HAP-1 (cell line): ENCODE results near the gene ARHGEF37.
A peak's percentile ranks its signal among the peaks of the same experiment; 100 is the strongest.
"Not testable (repeated sequence)": the region's sequence is repeated elsewhere in the genome, so short reads cannot be mapped to it uniquely, and the experiment has no call there.

Experiments
- DNase-seq, 2 experiments: peaks; one replicate each; pipeline ENCODE4 v3.0.0-alpha.2; 2016 to 2020; ENCODE audit warnings: low spot score in 2 of 2
- H3K27me3 ChIP-seq: fragments of 250-450 bp; sonication (Bioruptor Pico); 2 replicates; pipeline ENCODE4 v1.5.1; 2020; ENCODE audit warnings: low read depth, mild to moderate bottlenecking, moderate library complexity
- H3K36me3 ChIP-seq: fragments of 250-450 bp; sonication (Bioruptor Pico); replicated peaks from 2 replicates; pipeline ENCODE4 v1.5.1; 2020; ENCODE audit warnings: mild to moderate bottlenecking
- H3K4me1 ChIP-seq: fragments of 250-450 bp; sonication (Bioruptor Pico); 2 replicates; pipeline ENCODE4 v1.5.1; 2020; ENCODE audit warnings: mild to moderate bottlenecking
- H3K4me3 ChIP-seq: fragments of 250-450 bp; sonication (Bioruptor Pico); 2 replicates; pipeline ENCODE4 v1.5.1; 2020; ENCODE audit warnings: mild to moderate bottlenecking, moderate library complexity
- H3K9me3 ChIP-seq: fragments of 250-450 bp; sonication (Bioruptor Pico); 2 replicates; pipeline ENCODE4 v1.5.1; 2020; ENCODE audit warnings: mild to moderate bottlenecking, moderate library complexity
- in situ Hi-C: fragments of 300-500 bp; cut with MboI; formaldehyde crosslinking; loops from 3 replicates; pipeline ENCODE4 v1.14.3; 2020; ENCODE audit warnings: low sequenced_read_pairs, inconsistent platforms, mixed read lengths

Gene ARHGEF37

DNA sequence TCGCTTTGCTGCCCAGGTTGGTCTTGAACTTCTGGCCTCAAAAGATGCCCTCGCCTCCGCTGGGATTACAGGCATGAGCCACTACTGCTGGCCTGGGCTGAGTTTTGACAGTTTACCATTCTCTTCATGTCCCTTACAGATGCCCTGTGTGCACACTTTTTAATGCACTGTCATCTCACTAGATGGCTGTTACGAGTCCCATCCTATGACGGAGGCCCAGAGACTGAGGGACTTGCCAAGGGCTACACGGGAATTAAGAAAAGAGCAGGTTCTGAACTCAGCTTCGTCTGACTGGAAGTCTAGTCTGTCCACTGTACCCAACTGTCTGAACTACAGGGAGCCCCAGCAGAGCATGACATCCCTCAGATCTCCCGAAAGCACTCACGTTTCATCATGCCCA is 63.9 kb downstream of the ARHGEF37 start:
- Histone ChIP-seq H3K9me3 (no peaks in the 10 kb centered on the region), H3K36me3 (no peaks in the 10 kb centered on the region), H3K4me3 (no peak overlapping the region), H3K4me1 (no peaks in the 10 kb centered on the region), H3K27me3 (no peaks in the 10 kb centered on the region)
- in situ Hi-C loops, result loop anchor here (25.0 kb wide), 1 partner anchor 567 kb away; no protein-coding TSS in a partner anchor
- DNase-seq, result no peak

GRCh38 chr5:149645725-149646124 is 64.4 kb downstream of the ARHGEF37 start:
- in situ Hi-C loops, result loop anchor here (25.0 kb wide), 1 partner anchor 567 kb away; no protein-coding TSS in a partner anchor
- H3K4me3 ChIP-seq, result no peak overlapping the region

GRCh38 chr5:149646564-149646963 is 65.3 kb downstream of the ARHGEF37 start:
- no peaks in the 10 kb centered on the region for H3K36me3 ChIP-seq
- no peaks in the 10 kb centered on the region for H3K27me3 ChIP-seq
- no peaks in the 10 kb centered on the region for H3K4me1 ChIP-seq
- H3K4me3 ChIP-seq, result no peak overlapping the region
- peak in 1 of 2 experiments; percentile 30 for DNase-seq
- in situ Hi-C loops, result loop anchor here (25.0 kb wide), 1 partner anchor 566 kb away; no protein-coding TSS in a partner anchor
- H3K9me3 ChIP-seq, result no peaks in the 10 kb centered on the region

More at GRCh38 chr5:149645725-149646124, 64.4 kb downstream of the ARHGEF37 start:
- DNase-seq, result no peak
- H3K4me1 ChIP-seq, result no peaks in the 10 kb centered on the region
- no peaks in the 10 kb centered on the region for H3K27me3 ChIP-seq
- no peaks in the 10 kb centered on the region for H3K36me3 ChIP-seq
- no peaks in the 10 kb centered on the region for H3K9me3 ChIP-seq

DNA sequence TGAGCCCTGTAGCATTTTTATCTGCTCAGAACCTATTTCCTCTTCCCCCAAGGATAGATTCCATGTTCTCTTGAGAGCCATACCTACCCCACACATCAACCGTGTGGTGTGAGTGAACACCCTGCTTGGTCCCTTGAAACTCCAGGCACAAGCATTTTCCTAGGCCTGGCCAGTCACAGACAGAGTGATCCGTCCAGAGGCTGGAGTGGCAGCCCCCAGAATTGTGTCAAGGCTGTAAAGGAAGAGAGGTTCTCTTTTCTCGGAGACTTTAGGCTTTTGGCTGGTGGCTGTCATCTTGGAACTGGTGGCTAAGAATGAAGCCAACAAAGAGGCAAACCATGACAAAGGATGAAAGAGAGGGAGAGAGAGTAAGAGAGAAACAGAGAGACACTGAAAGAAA is 66.0 kb downstream of the ARHGEF37 start:
- Histone ChIP-seq H3K9me3 (no peaks in the 10 kb centered on the region), H3K4me3 (no peak overlapping the region), H3K27me3 (no peaks in the 10 kb centered on the region), H3K4me1 (no peaks in the 10 kb centered on the region), H3K36me3 (no peaks in the 10 kb centered on the region)
- in situ Hi-C loops, result loop anchor here (25.0 kb wide), 1 partner anchor 565 kb away; no protein-coding TSS in a partner anchor
- DNase-seq, result no peak

GRCh38 chr5:149648464-149649393 is 67.4 kb downstream of the ARHGEF37 start:
- H3K4me1 ChIP-seq, H3K36me3 ChIP-seq, H3K4me3 ChIP-seq, H3K9me3 ChIP-seq, DNase-seq, H3K27me3 ChIP-seq: not testable (repeated sequence)
- in situ Hi-C loops, result loop anchor here (25.0 kb wide), 1 partner anchor 564 kb away; no protein-coding TSS in a partner anchor

- not testable (repeated sequence) for DNase-seq, H3K4me1 ChIP-seq, H3K36me3 ChIP-seq, H3K27me3 ChIP-seq, H3K4me3 ChIP-seq, H3K9me3 ChIP-seq
- in situ Hi-C loops, result loop anchor here (25.0 kb wide), 1 partner anchor 563 kb away; no protein-coding TSS in a partner anchor
These were observed 68.4 kb downstream of the ARHGEF37 start for GRCh38 chr5:149649730-149650129.

- Histone ChIP-seq H3K9me3 (peaks cover 1% of the 10 kb centered on the region), H3K36me3 (no peaks in the 10 kb centered on the region), H3K4me3 (no peak overlapping the region), H3K4me1 (no peaks in the 10 kb centered on the region), H3K27me3 (no peaks in the 10 kb centered on the region)
- no peak for DNase-seq
- in situ Hi-C loops, result no loop called here
These were observed 70.4 kb downstream of the ARHGEF37 start for GRCh38 chr5:149651686-149652085.

- H3K4me1 ChIP-seq, result no peaks in the 10 kb centered on the region
- no peaks in the 10 kb centered on the region for H3K36me3 ChIP-seq
- peaks cover 4% of the 10 kb centered on the region for H3K9me3 ChIP-seq
- no peak for DNase-seq
- H3K27me3 ChIP-seq, result no peaks in the 10 kb centered on the region
- no peak overlapping the region for H3K4me3 ChIP-seq
- in situ Hi-C loops, result no loop called here
These were observed 71.4 kb downstream of the ARHGEF37 start for GRCh38 chr5:149652697-149653096.

- Histone ChIP-seq H3K4me3 (no peak overlapping the region), H3K36me3 (no peaks in the 10 kb centered on the region), H3K4me1 (no peaks in the 10 kb centered on the region), H3K27me3 (no peaks in the 10 kb centered on the region), H3K9me3 (peaks cover 4% of the 10 kb centered on the region)
- no peak for DNase-seq
- in situ Hi-C loops, result no loop called here
These were observed 72.9 kb downstream of the ARHGEF37 start for GRCh38 chr5:149654231-149654630.

DNA sequence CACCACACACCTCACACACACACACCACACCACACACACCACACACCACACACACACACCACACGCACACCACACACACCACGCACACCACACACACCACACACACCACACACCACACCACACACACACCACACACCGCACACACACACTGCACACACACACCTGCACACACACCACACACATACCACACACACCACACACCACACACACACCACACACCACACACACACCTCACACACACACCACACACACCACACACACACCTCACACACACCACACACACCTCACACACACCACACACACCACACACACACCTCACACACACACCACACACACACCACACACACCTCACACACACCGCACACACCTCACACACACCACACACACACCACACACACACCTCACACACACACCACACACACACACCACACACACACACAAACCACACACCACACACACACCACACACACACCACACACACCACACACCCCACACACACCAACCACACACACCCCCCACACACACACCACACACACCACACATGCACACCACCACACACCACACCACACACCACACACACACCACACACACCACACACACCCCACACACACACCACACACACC is 73.7 kb downstream of the ARHGEF37 start:
- no peak overlapping the region for H3K4me3 ChIP-seq
- no peak for DNase-seq
- peaks cover 4% of the 10 kb centered on the region for H3K9me3 ChIP-seq
- in situ Hi-C loops, result no loop called here
- no peaks in the 10 kb centered on the region for H3K36me3 ChIP-seq
- no peaks in the 10 kb centered on the region for H3K4me1 ChIP-seq
- no peaks in the 10 kb centered on the region for H3K27me3 ChIP-seq

DNA sequence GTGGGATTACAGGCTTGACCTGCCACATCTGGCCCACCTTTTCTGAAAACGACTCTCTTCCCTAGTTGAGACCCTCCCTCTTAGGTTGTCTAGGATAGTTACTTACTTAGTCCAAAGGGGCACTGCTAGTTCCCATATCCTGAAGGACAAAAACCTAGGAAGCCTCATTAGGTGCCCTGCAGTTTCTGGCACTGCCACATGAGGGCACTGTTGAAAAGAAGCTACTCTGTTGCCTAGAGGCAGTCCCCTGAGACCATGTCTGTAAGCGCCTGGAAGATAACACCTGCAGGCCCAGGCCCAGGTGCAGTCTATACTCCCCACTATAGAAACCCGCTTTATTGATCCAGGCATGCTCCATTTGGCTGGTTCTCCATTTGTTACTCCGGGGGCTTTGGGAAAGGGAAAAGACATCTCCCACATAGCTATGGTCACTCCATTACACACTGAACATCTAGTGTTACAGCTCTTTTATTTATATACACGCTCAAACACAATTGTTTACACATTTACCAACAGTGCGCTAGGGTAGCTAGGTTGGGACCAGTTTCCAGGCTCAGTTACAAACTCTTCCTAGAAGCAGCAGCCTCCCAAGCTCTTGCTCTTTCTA is 75.4 kb downstream of the ARHGEF37 start:
- H3K27me3 ChIP-seq, result no peaks in the 10 kb centered on the region
- no peaks in the 10 kb centered on the region for H3K36me3 ChIP-seq
- H3K4me1 ChIP-seq, result no peaks in the 10 kb centered on the region
- no peak overlapping the region for H3K4me3 ChIP-seq
- in situ Hi-C loops, result no loop called here
- H3K9me3 ChIP-seq, result peaks cover 4% of the 10 kb centered on the region
- DNase-seq, result peak; percentile 8 to 72

DNA sequence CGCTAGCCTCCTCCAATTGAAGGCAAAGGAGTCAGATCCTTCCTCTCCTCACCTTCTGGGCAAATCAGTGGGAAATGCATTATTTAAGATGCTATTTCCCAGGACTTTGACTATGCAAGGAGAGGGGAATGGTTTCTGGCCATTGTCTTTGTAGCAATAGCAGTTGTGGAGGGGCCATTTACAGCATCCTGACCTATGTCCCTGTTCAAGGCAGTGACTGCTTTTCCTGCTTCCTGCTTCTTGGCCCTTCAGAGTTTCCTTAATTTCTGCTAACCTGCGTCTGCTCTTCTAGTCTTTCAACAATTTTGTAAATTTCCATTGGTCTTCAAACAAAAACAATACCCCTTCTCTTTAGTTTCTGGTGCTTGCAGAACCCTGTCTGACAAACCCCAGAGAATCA is 76.0 kb downstream of the ARHGEF37 start:
- no peak for DNase-seq
- in situ Hi-C loops, result no loop called here
- H3K27me3 ChIP-seq, result no peaks in the 10 kb centered on the region
- peaks cover 4% of the 10 kb centered on the region for H3K9me3 ChIP-seq
- H3K36me3 ChIP-seq, result no peaks in the 10 kb centered on the region
- no peaks in the 10 kb centered on the region for H3K4me1 ChIP-seq
- H3K4me3 ChIP-seq, result no peak overlapping the region

- DNase-seq, result no peak
- H3K4me1 ChIP-seq, result no peaks in the 10 kb centered on the region
- no peak overlapping the region for H3K4me3 ChIP-seq
- in situ Hi-C loops, result no loop called here
- H3K27me3 ChIP-seq, result no peaks in the 10 kb centered on the region
- H3K36me3 ChIP-seq, result no peaks in the 10 kb centered on the region
- peaks cover 4% of the 10 kb centered on the region for H3K9me3 ChIP-seq
These were observed 77.0 kb downstream of the ARHGEF37 start for GRCh38 chr5:149658299-149658698.
